SK-N-DZ (cell line): ENCODE results near the gene MAOB.
A peak's percentile ranks its signal among the peaks of the same experiment; 100 is the strongest.

ENCODE experiments used
- DNase-seq: peaks from one replicate; pipeline ENCODE4 v3.0.0-alpha.2; 2015; ENCODE audit warnings: low spot score

MAOB gene

DNA sequence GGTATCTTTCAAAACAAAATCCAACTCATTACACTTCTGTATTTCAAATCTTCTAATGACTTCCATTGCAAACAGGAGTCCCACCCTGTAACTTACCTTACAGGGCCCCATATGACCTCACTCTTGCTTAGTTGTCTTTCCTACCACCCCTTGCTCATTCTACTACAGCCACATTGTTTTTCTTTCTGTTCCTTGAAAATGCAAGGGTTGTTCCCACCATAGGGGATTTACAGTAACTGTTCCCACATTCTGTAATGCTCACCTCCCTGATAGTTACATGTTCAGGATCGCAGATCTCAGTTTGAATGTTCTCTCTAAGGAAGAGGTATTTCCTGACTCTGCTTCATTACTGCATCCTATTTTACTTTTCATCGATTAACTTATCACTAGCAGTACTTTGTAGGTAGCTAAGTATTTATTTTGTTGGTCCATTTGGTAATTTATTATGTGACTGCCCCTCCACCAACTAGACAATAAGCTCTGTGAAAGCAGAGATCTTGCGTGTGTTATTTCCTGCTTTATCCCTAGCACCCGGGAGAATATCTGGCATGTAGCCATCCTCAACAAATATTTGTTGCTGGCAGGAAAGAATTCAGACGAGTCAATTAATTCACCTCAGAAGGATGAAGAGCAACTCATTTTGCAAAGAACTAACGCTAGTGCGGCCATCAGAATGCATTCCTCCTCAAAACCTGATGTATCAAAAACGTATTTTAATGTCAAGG is 21.4 kb downstream of the MAOB start:
- DNase-seq = no peak

DNA sequence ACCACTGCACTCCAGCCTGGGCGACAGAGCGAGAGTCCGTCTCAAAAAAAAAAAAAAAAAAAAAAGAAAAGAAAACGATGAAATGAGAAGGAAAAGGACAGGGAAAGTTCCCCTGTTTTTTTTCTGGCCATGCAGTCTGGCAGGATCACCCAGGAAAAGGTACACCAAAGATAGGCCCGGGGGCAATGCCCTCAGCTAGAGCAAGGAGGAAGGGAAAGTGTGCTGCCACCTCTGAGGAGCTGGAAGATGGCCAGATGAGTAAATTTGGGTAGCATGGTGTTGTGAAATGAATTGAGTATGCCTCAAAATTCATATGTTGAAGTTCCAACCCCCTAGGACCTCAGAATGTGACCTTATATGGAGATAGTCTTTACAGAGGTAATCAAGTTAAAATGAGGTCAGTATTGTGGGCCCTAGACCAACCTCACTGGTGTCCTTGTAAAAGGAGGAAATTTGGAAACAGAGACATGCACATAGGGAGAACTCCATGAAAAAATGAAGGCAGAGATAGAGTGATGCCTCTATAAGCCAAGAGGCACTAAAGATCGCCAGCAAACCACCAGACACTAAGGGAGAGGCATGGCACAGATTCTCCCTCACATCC is 28.9 kb downstream of the MAOB start:
- DNase-seq = no peak

DNA sequence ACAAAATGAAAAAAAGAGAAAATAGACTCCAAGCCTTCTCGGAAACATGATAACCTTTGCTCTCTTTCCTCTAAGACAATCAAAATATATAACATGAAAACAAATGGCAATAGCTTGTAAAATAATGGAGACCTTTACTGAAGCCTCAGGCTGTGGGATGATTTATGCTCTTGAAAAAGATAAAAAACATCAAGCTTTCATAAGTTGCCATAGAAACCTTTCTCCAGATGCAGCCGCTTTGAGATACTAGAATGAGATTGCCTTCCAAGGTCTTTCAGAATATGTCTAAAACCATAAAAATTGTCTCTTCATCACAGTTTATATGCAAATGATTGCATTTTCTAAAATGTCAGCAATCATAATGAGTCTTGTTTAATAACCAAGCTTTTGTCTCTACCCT is 31.6 kb downstream of the MAOB start:
- no peak for DNase-seq

DNA sequence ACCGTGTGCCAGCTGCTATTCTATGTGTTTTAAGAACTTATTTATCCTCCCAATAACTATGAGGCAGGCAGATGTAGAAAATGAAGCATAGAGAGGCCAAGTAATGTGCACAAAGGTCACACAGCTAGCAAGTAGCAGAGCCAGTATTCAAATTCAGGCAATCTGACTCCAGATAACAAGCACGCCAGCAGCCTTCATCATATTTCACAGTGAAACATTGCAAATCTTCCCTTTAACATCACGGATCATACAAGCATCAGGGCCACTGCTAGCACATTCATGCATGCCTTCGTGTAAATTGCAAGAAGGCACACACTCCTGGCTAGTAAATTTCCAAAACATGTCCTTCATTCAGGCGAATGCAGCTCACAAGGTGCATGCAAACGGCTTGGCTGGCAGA is 33.1 kb downstream of the MAOB start:
- DNase-seq = no peak

DNA sequence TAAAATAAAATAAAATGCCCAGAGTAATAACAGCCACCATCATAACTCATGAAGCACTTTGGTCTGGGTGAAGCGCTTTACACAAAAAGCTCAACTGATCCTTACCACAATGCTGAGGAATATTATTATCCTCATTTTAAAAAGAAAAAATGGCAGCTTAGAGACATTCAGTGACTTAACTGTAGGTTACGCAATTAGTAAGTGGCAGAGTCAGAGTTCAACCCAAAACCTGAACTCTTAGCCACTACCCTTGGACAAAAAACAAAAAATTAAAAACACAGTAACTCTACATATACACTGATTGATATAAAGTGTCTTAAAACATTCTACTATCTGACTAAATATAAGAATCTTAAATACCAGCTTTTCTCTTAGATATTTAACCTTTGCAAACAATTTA is 34.9 kb downstream of the MAOB start:
- DNase-seq = no peak

DNA sequence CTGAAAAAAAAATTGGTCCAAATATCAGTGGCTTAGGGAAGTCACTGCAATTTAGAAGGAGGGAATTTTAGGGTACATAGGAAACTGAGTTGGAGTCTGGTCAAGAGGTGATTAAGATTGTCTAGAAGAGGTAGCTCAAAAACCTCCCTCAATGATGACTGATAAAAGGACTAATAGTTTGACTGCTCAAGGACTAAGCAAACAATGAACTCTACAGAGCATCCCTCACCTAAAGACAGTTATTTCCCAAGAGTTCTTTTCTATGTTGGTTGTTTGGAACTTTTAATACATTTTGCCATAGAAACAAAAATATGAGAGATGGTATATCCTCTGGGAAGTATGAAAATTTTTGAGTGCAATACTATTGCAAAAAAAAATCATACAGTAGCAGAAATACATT is 35.7 kb downstream of the MAOB start:
- no peak for DNase-seq

DNA sequence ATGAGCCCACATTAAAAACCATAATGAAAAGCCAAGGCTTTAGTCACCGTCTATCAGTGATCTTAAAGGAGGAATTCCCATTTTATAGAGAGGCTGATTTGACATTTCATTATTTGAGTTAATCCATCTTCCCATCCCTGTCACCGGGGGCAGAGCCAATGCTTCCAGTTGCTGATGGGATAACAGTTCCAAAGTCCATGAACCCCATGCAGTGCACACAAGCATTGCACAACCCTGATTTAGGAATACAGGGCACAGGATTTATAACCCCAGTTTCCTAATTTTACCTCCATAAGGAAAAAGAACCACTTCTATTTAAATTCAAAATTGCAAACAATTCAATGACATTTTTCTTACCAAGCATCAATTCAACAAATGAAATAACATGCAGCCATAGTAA is 36.5 kb downstream of the MAOB start:
- no peak for DNase-seq

DNA sequence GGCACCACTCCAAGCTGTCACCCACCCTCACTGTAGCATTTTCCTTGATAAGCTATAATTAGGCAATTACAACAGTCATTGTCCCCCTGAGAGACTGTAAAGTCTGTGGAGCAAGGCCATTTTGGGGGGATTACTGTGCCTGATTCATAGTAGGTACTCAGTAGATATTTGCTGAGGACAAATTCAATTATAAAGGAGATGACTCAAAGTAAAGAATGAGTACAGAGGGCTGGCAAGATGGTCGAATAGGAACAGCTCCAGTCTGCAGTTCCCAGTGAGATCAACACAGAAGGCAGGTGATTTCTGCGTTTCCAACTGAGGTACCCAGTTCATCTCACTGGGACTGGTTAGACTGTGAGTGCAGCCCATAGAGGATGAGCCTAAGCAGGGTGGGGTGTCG is 42.0 kb downstream of the MAOB start:
- DNase-seq = no peak

DNA sequence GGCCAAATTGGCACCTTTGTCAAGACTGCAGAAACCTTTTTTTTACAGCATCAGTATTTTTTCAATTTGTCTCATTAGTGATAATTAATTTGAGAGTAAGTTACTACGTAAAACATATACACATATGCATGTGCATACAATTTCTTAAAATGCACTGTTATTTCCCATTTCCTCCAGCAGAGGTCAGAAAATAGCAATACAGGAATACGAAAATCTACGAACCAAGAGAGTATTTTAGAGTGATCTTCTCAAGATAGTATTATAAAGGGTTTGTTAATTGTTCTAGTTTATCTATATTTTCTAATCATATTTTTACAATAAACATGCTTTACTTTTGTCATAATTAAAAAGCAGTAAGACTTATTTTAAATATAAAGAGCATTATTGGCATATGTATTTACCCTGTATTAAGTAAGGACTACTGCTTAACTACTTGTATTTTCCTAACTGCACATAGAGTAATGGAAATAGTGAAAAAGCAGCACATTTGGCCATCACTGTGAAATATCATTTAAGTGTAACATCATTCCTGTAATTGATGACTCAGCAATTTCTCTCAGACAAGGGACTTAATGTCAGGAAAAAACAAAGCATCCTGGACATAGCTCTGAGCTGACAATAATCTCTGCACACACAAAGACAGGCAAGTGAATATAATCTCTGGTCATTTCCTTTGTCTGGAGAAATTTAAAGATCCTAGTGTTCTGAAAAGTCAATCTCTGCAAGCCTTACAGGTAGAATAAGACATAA is 45.6 kb downstream of the MAOB start:
- peak; percentile 4 for DNase-seq

DNA sequence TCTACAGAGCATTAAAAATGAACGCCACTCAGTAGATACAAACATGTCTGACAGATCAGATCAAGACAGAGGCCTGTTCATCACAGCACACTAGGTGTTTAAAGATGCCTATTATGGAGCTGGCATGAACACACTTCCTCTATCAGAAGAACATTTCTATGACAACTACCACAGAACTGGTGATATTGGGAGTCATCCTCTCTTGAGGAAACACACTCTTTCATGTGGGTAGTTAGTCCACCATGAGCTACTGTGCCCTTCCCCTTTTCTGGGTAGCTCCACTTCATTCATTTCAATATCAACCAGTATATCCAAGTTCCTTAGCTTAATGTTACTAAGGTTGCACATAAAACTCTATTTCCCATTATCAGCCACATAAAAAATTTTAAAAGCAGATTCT is 46.7 kb downstream of the MAOB start:
- DNase-seq = no peak

DNA sequence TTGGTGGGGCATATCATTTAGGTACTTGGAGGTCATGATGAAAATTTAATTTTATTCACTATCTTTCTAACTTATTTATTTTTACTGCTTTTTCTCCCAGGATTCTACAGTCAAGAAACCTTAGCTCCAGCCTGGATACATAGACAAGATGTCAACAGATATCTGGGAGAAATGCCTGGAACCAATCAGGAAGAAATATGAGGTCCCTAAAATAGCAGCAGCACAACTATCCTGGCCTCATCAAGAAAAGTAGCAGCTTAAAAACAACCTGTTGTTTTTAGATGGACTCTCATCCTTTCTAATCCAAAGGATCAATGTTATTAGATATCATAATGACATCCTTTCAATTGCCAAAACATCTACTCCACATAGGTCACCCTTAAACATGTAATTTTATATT is 54.5 kb downstream of the MAOB start:
- DNase-seq = no peak

DNA sequence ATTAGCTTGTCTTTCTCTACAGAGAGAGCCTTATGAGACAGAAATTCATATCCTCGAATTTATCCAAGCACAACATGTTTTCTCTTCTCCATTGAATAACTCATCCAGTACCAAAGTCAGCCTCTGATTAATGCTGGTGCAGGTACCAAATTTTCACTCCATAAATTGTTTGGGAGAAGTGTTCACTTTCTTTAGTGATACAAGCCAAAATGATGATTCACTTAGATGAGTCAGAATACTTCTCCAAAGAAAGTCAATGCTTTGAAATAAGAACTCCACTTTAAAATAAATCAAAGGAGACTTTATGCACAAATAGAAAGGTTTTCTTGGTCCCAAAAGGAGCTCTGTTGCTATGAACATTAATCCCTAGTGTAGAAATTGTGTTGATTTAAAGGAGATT is 60.2 kb downstream of the MAOB start:
- no peak for DNase-seq

DNA sequence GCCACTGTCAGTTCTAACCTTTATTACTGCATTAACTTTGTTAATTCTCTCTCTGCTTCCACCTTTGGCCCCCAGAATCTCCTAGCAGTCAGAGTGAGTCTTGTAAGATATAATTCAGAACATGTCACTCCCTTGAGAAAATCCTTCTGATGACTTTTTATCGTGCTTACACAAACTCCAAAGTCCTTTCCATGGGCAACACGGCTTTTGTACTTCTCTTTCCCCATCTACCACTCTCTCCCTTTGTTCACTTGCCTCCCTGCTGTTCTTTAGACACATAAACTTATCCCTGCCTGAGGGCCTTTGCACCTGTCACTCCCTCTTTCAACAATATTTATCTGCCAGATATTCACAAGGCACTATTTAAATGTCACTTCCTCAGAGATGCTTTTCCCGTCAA is 64.8 kb downstream of the MAOB start:
- no peak for DNase-seq

DNA sequence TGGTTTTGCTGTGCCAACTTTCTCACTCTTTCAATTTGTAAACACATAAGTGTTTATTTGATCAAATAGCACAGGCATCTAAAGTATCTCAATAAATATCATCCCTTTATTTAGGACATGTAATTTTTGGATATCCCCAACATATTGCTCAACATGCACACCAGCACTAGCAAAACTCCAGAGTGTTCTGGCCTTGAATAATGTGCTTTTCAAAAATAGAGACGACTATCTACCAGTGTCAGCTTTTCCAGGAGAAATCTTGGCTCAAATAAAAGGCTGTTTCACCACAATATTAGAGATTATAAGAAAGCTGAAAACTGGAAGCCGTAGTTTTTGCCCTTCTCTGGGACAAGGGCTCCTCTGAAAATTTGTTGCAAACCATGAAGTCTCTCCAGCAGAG is 67.0 kb downstream of the MAOB start:
- no peak for DNase-seq

DNA sequence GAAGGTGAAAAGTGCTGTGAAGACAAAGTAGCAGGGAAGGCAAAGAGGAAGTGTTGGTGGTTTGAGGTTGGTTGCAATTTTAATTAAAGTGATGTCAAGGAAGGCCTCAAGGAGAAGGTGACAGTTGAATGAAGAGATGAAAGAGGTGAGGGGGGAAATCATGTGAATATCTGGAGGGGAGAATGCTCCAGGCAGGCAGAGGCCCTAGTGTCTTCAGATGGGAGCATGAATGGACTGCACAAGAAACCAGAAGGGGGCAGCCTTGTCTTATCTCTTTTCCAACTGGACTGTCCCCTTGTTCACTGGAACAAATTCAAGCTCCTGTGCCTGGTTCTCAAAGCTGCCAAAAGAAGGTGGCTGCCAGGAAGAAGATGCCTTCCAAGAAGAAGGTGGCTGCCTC is 68.4 kb downstream of the MAOB start:
- no peak for DNase-seq

DNA sequence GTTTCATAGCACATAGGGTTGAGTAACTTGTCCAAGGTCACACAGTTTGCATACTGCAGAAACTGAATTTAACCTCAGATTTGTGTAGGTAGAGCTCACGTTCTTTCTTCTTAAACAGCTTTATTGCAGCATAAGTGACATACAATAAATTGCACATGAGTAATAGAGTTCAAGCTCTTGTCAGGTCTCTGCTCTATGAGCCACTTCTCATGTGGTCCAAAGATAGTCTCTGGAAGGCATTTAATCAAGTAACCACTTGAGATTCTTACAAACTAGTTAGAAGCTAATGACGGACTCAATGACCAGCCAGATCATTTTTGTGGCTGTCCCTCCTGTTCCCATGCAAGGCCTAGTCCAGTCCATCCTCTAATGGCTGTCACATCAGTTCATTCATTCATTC is 68.9 kb downstream of the MAOB start:
- no peak for DNase-seq

DNA sequence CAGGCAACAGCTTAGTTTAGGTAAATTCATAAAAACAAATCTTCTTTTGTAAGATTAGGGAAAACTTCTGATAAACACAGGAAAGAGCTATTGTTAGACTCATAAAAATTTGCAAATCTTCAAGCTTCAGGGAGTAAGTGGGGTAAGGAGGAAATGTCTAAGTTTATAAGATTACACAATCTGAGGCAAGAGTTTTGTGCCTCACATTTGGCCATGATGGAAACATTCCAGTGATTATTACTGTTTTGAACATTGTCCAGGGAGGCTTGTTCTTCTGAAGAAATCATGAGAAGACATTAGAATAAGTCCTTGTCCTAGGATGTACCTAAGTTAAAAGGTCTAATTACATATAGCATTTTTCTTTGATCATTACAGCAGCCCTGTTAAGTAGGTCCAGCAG is 72.8 kb downstream of the MAOB start:
- no peak for DNase-seq

DNA sequence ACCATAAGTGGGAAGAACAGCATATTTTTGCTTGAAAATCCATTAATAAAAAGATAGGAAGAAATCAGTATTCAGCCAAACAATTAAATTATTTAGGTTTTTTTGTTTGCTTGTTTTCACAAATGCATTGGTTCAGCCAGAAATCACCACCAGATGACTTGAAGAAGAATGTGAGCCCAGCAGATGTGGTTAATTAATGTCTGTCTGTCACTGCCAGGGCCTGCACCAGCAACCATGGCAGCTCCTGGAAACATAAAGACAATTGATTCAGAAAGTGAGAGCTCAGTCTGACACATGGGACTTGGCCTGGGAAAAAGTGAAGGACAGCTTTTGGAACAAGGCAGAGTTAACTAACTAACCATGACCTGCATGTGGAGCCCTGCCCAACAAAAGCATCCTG is 74.0 kb downstream of the MAOB start:
- no peak for DNase-seq

DNA sequence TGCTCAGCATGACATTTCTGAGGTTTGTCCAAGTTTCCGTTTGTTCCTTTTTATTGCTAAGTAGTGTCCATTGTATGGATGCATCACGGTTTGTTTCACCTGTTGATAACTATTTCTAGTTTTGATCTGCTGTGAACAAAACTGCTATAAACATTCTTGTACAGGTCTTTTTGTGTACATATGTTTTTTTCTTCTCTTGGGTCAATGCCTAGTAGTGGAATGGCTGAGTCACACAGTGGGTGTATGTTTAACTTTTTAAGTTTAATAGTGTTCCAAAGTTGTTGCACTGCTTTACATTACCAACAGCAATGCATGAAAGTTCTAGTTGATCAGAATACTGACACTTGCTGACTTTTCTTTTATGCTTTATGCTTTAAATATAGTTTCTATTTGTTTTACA is 76.7 kb downstream of the MAOB start:
- no peak for DNase-seq

DNA sequence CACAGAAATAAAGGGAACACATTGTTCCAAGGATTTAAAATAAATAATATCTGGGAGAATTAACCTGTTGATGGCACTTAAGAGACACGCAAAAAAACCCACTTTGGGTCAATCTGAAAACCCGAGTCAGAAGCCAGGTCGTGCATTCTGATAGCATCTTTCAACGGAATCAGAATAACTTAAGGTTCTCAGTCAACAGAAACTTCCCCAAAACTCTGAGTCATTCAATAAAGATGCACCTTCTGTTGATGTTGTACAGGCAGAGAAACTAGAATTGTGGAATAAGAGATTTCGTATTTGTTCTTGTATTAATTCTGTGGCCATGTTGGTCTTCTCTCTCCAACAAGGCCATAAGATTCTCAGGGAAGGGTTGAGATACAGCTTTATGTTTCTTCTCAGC is 78.2 kb downstream of the MAOB start:
- DNase-seq = no peak

DNA sequence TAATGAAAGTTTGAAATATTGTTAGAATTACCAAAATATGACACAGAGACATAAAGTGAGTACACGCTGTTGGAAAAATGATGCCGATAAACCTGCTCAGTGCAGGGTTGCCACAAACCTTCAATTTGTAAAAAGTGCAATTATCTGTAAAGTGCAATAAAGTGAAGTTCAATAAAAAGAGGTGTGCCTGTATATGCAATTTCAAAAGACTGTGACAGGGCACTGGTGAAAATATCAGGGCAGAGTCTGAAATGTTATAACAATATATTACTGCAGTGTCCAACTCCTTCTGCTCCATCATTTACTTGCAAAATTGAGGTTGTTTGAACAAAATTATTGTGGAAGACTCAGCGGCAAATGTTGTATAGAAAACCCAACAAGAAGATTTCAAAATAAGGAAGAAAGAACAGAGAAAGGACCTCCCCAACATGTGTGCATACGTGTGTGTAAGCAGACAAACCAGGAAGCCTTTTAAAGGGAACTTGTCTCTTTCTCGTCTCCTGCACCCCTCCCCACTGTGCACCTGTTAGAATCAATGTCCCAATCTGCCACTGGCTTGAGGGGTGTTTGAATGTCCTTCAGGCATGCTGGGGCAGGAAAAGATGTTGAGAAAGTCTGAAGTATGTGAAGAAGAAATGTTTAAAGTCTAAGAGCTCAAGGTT is 96.2 kb downstream of the MAOB start:
- no peak for DNase-seq

DNA sequence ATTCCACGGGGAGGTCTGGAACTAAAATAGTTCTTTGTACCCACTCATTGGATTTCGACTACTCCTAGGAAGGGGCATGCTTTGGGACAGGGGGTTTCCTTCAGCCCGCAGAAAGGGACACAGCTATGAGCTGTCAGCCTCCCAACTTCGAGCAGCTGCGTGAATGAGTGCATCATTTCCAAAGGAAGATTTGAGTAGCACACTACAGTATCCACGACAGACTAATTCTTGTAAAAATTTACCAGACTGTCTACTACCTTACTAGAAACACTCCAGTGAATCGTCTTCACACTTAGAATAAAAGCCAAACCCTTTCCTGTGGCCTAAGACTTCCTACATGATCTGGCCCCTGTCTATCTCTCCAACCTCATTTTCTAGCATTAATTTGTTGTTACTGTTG is 124.2 kb downstream of the MAOB start:
- DNase-seq = no peak

DNA sequence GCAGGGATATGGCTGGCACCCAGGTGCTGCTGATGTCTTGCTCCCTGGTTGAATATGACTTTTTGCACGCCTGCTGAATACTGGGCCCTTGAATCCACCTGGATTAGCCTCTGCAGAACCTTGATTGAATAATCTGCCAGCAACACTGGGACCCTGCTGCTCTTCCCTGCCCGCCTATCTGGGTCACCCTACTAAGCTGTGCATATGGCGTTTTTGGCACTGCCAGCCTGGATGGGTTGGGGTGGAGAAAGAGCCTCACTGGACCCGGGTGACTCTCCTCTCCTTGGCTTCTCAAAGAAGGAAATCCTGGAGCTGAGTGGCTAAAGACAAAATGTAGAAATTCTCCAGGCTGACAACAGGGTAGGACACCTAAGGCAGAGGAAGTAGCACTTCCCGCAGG is 126.2 kb downstream of the MAOB start:
- no peak for DNase-seq
